HFF-Myc (cell line): ENCODE data around the gene SF3B1.
A peak's percentile ranks its signal among the peaks of the same experiment; 100 is the strongest.
"Not testable (repeated sequence)": the region's sequence is repeated elsewhere in the genome, so short reads cannot be mapped to it uniquely, and the experiment has no call there.

Experiments
- DNase-seq: peaks from one replicate; pipeline ENCODE4 v3.0.0-alpha.2; 2011; ENCODE audit warnings: low read depth; ENCODE audit errors: extremely low read depth
- H3K4me3 ChIP-seq: replicated peaks from 2 replicates; pipeline ENCODE4 v1.5.1; 2011; ENCODE audit warnings: low read depth, mild to moderate bottlenecking, control low read depth, low read length
- CTCF ChIP-seq: IDR thresholded peaks from 2 replicates; pipeline ENCODE4 v1.5.1; 2012; ENCODE audit warnings: mild to moderate bottlenecking, low read depth, low read length, control low read depth; ENCODE audit errors: missing control alignments

SF3B1 gene

GRCh38 chr2:197378494-197379307, 56.1 kb downstream of the SF3B1 start:
- H3K4me3 ChIP-seq: no peak overlapping the region
- DNase-seq: no peak
- peak; percentile 70 for TF ChIP-seq CTCF

- no peak overlapping the region for H3K4me3 ChIP-seq
- TF ChIP-seq CTCF: no peak
- no peak for DNase-seq
Measured at GRCh38 chr2:197378086-197378485, 56.7 kb downstream of the SF3B1 start.

GRCh38 chr2:197377670-197378069, 57.2 kb downstream of the SF3B1 start:
- TF ChIP-seq CTCF: no peak
- no peak overlapping the region for H3K4me3 ChIP-seq
- no peak for DNase-seq

GRCh38 chr2:197372592-197372991, 62.2 kb downstream of the SF3B1 start:
- H3K4me3 ChIP-seq: no peak overlapping the region
- TF ChIP-seq CTCF: no peak
- DNase-seq: no peak

GRCh38 chr2:197370664-197371063, 64.2 kb downstream of the SF3B1 start:
- not testable (repeated sequence) for DNase-seq

GRCh38 chr2:197369933-197370320, 64.9 kb downstream of the SF3B1 start:
- no peak overlapping the region for H3K4me3 ChIP-seq
- TF ChIP-seq CTCF: no peak
- no peak for DNase-seq

More at GRCh38 chr2:197370664-197371063, 64.2 kb downstream of the SF3B1 start:
- not testable (repeated sequence) for H3K4me3 ChIP-seq

GRCh38 chr2:197369228-197369932, 65.4 kb downstream of the SF3B1 start:
- TF ChIP-seq CTCF: no peak
- DNase-seq: peak; percentile 37
- H3K4me3 ChIP-seq: no peak overlapping the region
